Natural killer cell (primary cell): ENCODE results near the gene IFNW1. TPM values are rescaled to one million over a fixed set of nuclear protein-coding genes. Genes with fewer than 3 reads are reported as not detected.
A peak's percentile ranks its signal among the peaks of the same experiment; 100 is the strongest.

Experiments
- ATAC-seq, 3 donors: fragments of 150-1000 bp in 2 of 3; fragments of 200-7000 bp in 1 of 3; cut with Tn5 transposase; 1 replicate in 1 of 3; 2 replicates in 2 of 3; pipeline ENCODE4 v1.10.0; 2021; ENCODE audit warnings: mild to moderate bottlenecking in 2 of 3, moderate library complexity in 2 of 3
- DNase-seq, 2 donors: peaks; one replicate each; pipeline versions ENCODE4 v3.0.0 to v3.0.0-alpha.2; 2013 to 2021; ENCODE audit warnings: mixed read lengths in 1 of 2
- H3K27ac ChIP-seq: one replicate; pipeline ENCODE4 v1.5.1; 2013; ENCODE audit warnings: mild to moderate bottlenecking, low read length
- H3K27me3 ChIP-seq: one replicate; pipeline ENCODE4 v1.6.1; 2013; ENCODE audit warnings: low read length; ENCODE audit not compliant: control insufficient read depth, insufficient read depth
- H3K36me3 ChIP-seq: one replicate; pipeline ENCODE4 v1.6.1; 2013; ENCODE audit warnings: low read length; ENCODE audit not compliant: control insufficient read depth, insufficient read depth
- H3K4me1 ChIP-seq: one replicate; pipeline ENCODE4 v1.6.1; 2013; ENCODE audit warnings: low read length; ENCODE audit not compliant: control insufficient read depth, insufficient read depth
- H3K4me3 ChIP-seq: one replicate; pipeline ENCODE4 v1.5.1; 2013; ENCODE audit warnings: low read length
- H3K9me3 ChIP-seq: one replicate; pipeline ENCODE4 v1.6.1; 2013; ENCODE audit warnings: low read length; ENCODE audit not compliant: control insufficient read depth, insufficient read depth
- H3K27ac Mint-ChIP-seq, 2 donors: one replicate each; pipeline ENCODE4 v1.8.0; 2022; ENCODE audit warnings: mild to moderate bottlenecking in 2 of 2, mixed read lengths in 2 of 2, moderate library complexity in 1 of 2
- H3K27me3 Mint-ChIP-seq, 2 donors: one replicate each; pipeline ENCODE4 v1.8.0; 2022; ENCODE audit warnings: low read depth in 2 of 2, mixed read lengths in 2 of 2
- H3K36me3 Mint-ChIP-seq: one replicate; pipeline ENCODE4 v1.8.0; 2022; ENCODE audit warnings: mixed read lengths
- H3K4me1 Mint-ChIP-seq, 2 donors: one replicate each; pipeline ENCODE4 v1.8.0; 2022; ENCODE audit warnings: mixed read lengths in 2 of 2
- H3K4me3 Mint-ChIP-seq: one replicate; pipeline ENCODE4 v1.8.0; 2022; ENCODE audit warnings: mild to moderate bottlenecking, moderate library complexity, mixed read lengths
- H3K9me3 Mint-ChIP-seq, 2 donors: one replicate each; pipeline ENCODE4 v1.8.0; 2022; ENCODE audit warnings: mixed read lengths in 2 of 2
- WGBS: methylation state at CpG from one replicate; pipeline ENCODE4 v1.1.7; 2013; ENCODE audit warnings: missing lambda C conversion rate; ENCODE audit not compliant: insufficient coverage; 5-methylcytosine and 5-hydroxymethylcytosine counted together
- intact Hi-C: fragments of 100-400 bp; cut with micrococcal nuclease; formaldehyde crosslinking; loops from one replicate; pipeline ENCODE4 v1.14.2; 2022
- total RNA-seq, 4 donors: library from RNA; stranded (reverse); fragments of 120-200 nt in 1 of 4; gene quantifications; one replicate each; pipeline versions ENCODE4 v1.2.3 to v1.2.4, GENCODE V29; 2013 to 2022
- TF ChIP-seq, protein P1 (sequence below): fragments of 200-600 bp; IDR thresholded peaks from one replicate; pipeline ENCODE4 v1.8.0; 2022; ENCODE audit warnings: antibody characterized with exemption

Gene IFNW1
- total RNA-seq, 3 donors from 2014 or later (not counting 1 experiment from before 2014, with no cell fraction given): not detected

DNA sequence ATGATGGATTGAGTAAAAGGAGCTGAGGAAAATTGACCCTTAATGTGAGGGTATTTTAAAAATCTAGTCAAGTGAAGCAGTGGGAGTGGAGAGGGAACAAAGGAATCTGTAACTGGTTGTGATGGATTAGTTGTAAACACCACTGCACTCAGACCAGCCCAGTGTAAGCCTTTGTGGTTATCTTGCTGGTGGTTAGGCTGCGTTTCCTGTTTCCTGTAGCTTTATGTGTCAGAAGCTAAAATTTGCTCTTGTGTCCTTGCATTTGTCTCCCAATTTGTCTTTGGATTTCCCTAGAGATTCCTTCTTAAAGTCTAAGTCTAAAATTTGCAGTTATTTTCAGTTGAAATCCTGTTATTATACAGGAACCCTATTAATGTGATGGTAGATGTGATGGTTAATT, 18.5 kb upstream of the IFNW1 start:
- H3K9me3 Mint-ChIP-seq: peaks cover 0 to 6% of the 10 kb centered on the region in 2 donors
- intact Hi-C loops: no loop called here
- H3K36me3 Mint-ChIP-seq: no peaks in the 10 kb centered on the region
- no peak overlapping the region for H3K27ac ChIP-seq
- peak overlapping the region; percentile 82 for H3K4me3 Mint-ChIP-seq
- DNase-seq: peak; percentile 33 to 64
- H3K9me3 ChIP-seq: no peaks in the 10 kb centered on the region
- WGBS: 0% methylated on average over 1 of the region's 1 CpG
- ATAC-seq: peak; percentile 79 to 99 (median 82)
- no peaks in the 10 kb centered on the region for H3K27me3 Mint-ChIP-seq
- H3K4me1 Mint-ChIP-seq: peaks cover 49 to 53% of the 10 kb centered on the region in 2 donors
- no peaks in the 10 kb centered on the region for H3K36me3 ChIP-seq
- H3K27ac Mint-ChIP-seq: peak overlapping the region; percentile 57 to 83
- no peak overlapping the region for H3K4me3 ChIP-seq
- TF ChIP-seq, protein P1, sequence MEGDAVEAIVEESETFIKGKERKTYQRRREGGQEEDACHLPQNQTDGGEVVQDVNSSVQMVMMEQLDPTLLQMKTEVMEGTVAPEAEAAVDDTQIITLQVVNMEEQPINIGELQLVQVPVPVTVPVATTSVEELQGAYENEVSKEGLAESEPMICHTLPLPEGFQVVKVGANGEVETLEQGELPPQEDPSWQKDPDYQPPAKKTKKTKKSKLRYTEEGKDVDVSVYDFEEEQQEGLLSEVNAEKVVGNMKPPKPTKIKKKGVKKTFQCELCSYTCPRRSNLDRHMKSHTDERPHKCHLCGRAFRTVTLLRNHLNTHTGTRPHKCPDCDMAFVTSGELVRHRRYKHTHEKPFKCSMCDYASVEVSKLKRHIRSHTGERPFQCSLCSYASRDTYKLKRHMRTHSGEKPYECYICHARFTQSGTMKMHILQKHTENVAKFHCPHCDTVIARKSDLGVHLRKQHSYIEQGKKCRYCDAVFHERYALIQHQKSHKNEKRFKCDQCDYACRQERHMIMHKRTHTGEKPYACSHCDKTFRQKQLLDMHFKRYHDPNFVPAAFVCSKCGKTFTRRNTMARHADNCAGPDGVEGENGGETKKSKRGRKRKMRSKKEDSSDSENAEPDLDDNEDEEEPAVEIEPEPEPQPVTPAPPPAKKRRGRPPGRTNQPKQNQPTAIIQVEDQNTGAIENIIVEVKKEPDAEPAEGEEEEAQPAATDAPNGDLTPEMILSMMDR: no peak
- peaks cover 4% of the 10 kb centered on the region for H3K4me1 ChIP-seq
- H3K27me3 ChIP-seq: no peaks in the 10 kb centered on the region

DNA sequence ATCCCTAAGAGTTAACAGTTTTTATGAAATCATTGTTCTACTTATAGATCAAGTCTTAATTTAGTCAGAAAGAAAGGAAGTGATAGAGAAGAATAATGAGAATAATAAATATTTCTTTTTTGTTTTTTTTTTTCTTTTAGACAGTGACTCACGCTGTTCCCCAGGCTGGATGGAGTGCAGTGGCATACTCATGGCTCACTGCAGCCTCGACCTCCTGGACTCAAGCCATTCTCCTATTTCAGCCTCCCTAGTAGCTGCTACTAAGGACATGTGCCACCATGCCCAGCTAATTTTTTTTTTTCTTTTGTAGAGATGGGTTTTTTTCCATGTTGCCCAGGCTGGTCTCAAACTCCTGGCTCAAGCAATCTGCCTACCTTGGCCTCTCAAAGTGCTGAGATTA, 13.9 kb upstream of the IFNW1 start:
- no peak overlapping the region for H3K4me3 Mint-ChIP-seq
- H3K27me3 Mint-ChIP-seq: no peaks in the 10 kb centered on the region
- H3K36me3 ChIP-seq: no peaks in the 10 kb centered on the region
- H3K27ac Mint-ChIP-seq: no peak overlapping the region
- TF ChIP-seq, protein P1: no peak
- no peak overlapping the region for H3K4me3 ChIP-seq
- 95% methylated on average over 2 of the region's 2 CpGs for WGBS
- no peaks in the 10 kb centered on the region for H3K9me3 ChIP-seq
- H3K27ac ChIP-seq: no peak overlapping the region
- no peaks in the 10 kb centered on the region for H3K4me1 ChIP-seq
- no peak for ATAC-seq
- DNase-seq: no peak
- intact Hi-C loops: no loop called here
- H3K4me1 Mint-ChIP-seq: peaks cover 21 to 27% of the 10 kb centered on the region in 2 donors
- H3K27me3 ChIP-seq: no peaks in the 10 kb centered on the region
- peaks cover 0 to 6% of the 10 kb centered on the region in 2 donors for H3K9me3 Mint-ChIP-seq
- no peaks in the 10 kb centered on the region for H3K36me3 Mint-ChIP-seq

DNA sequence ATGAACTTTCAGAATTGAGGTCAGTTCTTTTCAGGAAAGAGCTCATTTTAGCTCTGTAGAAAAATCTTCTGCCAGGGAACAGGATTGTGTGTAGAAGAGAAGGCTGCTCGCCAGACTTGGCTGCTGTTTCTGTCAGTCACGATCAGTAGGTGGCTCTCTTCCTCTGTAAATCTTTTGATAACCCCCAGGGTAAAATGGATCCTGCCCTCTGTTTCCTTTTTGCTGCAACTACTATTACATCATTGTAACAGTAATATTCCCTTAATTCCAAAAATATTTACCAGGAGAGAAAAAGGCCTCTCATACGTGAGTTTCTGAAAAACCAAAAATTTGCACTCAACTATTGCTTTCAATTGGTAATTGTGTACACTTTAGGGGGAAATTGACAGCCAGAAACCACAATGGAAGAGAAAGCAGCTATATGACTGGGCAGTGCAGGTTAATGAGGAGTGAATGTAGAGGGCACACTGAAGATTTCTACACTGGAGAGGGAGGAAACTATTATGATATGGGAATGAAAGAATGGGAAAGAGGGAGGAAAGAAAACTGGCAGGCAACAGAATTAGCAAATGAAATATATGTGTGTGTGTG, 12.5 kb upstream of the IFNW1 start:
- H3K27me3 Mint-ChIP-seq: peaks cover 0 to 3% of the 10 kb centered on the region in 2 donors
- peak overlapping the region; percentile 30 for H3K4me3 Mint-ChIP-seq
- Histone ChIP-seq H3K27ac (no peak overlapping the region), H3K4me1 (no peaks in the 10 kb centered on the region), H3K27me3 (no peaks in the 10 kb centered on the region), H3K36me3 (no peaks in the 10 kb centered on the region), H3K4me3 (no peak overlapping the region), H3K9me3 (no peaks in the 10 kb centered on the region)
- peaks cover 11 to 18% of the 10 kb centered on the region in 2 donors for H3K4me1 Mint-ChIP-seq
- 10% methylated on average over 2 of the region's 3 CpGs for WGBS
- ATAC-seq (peak; percentile 61 to 69 (median 63)), DNase-seq (peak in 1 of 2 donors; percentile 52)
- TF ChIP-seq, protein P1: peak; percentile 29
- H3K27ac Mint-ChIP-seq: peak overlapping the region in 1 of 2 donors; percentile 63
- H3K9me3 Mint-ChIP-seq: peaks cover 0 to 6% of the 10 kb centered on the region in 2 donors
- H3K36me3 Mint-ChIP-seq: peaks cover under 1% of the 10 kb centered on the region
- intact Hi-C loops: no loop called here
